HG03066 (cell line): ENCODE results near the gene FNDC3B.
"Not testable (repeated sequence)": the region's sequence is repeated elsewhere in the genome, so short reads cannot be mapped to it uniquely, and the experiment has no call there.

ENCODE experiments used
- ATAC-seq: cut with Tn5 transposase; IDR thresholded peaks from one replicate; pipeline ENCODE4 v1.9.1; 2021; ENCODE audit warnings: low read depth; ENCODE audit not compliant: unreplicated experiment

The FNDC3B gene

DNA sequence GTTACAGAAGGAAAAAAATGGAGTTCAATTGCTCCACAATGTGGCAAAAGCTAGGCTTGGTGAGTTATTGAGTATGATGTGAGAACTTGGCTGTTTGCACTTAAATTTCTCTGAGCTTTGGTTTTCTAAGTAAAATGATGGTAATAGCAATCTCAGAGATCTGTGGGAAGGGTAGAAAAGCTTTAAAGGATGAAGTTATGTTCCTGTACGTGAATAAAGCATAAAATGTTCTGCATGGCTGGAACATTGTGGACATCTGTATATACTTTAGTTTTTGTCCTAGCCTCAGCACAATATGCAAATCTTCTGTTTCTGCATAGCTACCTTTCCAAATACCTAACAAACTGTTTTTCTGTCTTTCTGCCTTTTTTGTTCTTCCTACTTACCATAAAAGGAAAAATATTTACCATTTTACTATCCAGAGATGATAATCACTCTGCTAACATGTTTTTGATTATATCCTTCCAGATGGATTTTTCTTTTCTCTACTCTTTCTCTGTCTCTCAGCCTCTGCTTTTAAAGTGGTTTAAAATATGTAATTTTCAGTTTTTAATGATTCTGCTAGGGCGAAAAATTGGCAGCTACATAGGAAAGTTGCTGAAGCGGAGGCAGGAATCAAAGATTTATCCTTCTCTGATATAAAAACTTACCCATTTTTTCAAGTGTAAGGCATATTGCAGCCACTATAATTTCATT, 188.1 kb downstream of the FNDC3B start:
- no peak for ATAC-seq

DNA sequence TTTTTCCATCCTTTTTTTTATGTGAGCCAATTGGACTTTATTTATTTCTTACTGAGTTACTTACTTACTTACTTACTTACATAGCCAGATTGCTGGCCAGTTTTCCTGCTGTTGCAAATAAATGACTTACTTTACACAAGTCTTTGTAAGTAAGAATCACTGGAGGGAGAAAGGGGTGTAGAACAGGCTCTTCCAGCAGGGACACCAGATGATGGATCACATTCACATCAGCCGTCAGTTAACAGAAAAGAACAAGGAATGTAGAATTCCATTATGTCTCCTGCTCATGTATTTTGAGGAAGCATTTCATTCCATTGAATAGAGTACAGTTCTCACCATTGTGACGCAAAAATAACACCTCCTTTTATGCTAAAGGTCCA, 188.6 kb downstream of the FNDC3B start:
- ATAC-seq, result no peak

- no peak for ATAC-seq
Observed at GRCh38 chr3:172229462-172229861, 190.1 kb downstream of the FNDC3B start.

DNA sequence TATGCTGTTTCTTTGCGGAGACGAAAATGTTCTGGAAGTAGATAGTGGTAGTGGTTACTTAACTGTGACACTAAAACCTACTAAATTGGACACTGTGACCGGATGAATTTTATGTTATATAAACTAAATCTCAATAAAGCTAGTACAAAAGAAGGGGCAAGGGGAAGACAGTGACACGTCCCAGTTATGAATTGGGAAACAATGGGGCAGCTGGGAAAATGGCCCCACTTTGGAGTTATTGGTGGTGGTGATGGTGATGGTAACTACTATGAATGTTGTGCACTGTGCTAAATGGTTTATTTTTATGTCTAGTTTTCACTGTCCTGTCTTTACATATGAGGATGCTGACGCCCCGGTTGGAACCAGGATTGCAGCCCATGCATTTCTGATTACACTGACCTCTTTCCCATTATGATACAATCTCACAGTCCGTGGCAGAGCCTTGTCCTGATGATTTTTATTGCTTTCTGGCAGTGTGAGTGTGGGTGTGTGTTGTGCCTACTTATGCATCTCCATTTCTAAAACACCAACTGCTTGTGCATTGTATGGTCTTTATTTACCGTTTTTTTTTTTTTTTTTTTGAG, 192.0 kb downstream of the FNDC3B start:
- no peak for ATAC-seq

- ATAC-seq, result no peak
Observed at GRCh38 chr3:172232579-172233212, 193.3 kb downstream of the FNDC3B start.

DNA sequence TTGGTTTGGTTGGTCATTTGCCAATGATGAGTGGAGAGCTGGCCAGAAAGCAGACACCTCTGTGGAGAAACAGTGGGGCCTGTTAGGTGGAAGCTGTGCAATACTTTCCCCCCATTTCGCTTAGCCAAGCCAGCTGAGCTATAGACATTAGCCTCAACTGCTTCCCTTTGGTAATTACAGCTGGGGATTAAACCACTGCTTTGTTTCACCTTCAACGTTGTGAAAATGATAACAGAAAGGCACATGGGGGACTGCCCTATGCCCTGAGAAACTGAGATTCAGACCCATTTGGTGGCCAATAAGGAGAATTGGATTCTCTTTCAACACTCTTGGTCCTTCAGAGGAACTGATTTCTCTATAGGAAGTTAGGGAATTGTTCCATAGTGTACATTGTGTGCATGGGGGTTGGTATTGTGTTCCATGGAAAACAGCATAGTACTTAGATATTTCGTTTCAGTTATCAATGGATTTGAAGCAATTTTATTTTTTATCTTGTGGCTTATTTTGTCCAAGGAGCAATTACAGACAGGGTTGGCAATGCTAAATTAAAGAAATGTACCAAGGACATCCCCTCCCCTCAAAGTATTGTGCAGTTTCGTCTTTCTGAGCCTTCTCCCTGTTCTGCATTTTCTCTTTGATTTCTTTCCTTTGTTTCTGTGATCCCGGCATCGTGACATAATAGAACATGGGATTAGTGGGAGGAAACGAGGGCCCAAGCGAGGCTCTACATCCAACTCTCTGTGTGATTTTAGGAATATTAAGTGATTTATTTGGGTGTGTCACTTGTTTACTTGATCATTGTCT, 194.3 kb downstream of the FNDC3B start:
- ATAC-seq, result no peak

- no peak for ATAC-seq
Observed at GRCh38 chr3:172235698-172236097, 196.3 kb downstream of the FNDC3B start.

GRCh38 chr3:172236771-172237742, 197.7 kb downstream of the FNDC3B start:
- ATAC-seq, result no peak

DNA sequence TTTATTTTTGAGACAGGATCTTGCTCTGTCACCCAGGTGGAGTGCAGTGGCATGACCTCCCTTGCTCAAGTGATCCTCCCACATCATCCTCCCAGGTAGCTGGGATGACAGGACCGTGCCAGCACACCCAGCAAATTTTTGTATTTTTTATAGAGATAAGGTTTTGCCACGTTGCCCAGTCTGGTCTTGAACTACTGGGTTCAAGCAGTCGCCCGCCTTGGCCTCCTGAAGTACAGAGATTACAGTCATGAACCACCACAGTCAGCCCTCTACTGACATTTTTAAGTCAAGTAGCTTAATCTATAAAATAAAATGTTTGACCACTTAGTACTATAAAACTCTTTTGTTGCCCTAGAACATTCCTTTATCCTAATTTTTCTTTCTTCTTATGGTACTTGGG, 198.8 kb downstream of the FNDC3B start:
- ATAC-seq, result no peak

DNA sequence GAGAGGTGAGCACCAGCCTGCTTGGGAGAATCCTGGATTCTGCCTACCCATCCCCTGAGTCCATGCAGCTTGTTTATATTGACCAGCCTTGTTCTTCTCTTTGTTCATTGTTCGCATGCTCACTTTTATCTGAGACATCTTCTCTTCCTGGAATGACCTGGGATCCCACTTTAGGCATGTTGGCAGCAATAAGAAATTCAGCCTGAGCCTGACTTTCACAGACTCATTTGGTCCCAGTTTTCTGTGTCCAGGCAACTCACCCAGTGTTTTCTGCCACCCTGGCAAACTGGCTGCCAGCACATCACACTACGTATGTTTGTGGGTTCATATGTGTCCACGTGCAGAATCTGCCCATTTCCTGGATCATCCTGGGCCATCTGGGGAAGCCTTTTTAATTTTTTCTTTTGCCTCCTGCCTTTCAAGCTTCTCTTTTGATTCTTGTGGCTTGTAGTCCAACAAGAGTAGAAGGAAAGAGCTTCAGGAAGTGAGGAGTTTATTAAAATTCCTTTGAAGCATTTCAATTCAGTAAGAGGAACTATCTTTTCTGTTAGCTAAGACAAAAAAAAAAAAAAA, 199.9 kb downstream of the FNDC3B start:
- no peak for ATAC-seq

DNA sequence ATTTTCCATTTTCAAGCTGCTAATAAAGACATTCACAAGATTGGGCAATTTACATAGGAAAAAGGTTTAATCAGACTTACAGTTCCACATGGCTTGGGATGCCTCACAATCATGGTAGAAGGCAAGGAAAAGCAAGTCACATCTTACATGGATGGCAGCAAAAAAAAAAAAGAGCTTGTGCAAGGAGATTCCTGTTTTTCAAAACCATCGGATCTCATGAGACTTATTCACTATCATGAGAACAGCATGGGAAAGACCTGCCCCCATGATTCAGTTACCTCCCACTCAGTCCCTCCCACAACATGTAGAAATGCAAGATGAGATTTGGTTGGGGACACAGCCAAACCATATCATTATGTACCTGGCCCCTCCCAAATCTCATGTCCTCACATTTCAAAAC, 202.0 kb downstream of the FNDC3B start:
- no peak for ATAC-seq

DNA sequence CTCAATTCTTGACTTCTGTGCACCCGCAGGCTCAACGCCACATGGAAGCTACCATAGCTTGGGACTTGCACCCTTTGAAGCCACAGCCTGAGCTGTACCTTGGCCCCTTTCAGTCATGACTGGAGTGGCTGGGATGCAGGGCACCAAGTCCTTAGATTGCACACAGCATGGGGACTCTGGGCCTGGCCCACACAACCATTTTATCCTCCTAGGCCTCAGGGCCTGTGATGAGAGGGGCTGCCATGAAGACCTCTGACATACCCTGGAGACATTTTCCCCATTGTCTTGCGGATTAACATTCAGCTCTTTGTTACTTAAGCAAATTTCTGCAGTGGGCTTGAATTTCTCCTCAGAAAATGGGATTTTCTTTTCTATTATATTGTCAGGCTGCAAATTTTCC, 203.1 kb downstream of the FNDC3B start:
- ATAC-seq, result not testable (repeated sequence)

DNA sequence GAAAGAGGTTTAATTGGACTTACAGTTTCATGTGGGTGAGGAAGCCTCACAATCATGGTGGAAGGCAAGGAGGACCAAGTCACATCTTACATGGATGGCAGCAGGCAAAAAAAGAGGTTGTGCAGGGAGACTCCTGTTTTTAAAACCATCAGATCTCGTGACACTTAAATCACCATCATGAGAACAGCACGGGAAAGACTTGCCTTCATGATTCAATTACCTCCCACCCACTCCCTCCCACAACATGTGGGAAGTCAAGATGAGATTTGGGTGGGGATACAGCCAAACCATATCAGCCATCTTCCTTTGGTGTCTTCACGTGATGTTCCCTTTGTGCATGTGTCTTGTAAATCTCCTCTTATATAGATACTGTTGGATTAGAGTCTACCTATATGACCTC, 204.0 kb downstream of the FNDC3B start:
- ATAC-seq, result not testable (repeated sequence)

GRCh38 chr3:172244011-172244410, 204.6 kb downstream of the FNDC3B start:
- no peak for ATAC-seq

DNA sequence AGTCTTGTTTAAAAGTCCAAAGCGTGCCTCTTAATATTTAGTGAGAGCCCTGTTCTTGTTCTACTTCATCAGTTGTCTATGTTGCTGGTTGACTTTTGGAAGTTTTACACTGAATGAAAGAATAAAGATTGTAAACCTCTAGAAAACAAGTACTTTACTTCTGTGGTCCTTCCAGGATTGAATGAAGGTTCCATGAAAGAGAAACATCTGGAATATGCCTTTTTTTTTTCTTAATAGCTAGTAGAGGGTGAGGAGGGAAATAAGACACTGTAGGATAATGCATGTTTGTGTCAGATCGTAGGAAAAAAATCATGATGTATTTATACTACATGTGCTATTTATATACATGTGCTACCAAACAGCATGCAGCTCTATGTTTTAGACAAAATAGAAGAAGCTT, 205.9 kb downstream of the FNDC3B start:
- no peak for ATAC-seq

DNA sequence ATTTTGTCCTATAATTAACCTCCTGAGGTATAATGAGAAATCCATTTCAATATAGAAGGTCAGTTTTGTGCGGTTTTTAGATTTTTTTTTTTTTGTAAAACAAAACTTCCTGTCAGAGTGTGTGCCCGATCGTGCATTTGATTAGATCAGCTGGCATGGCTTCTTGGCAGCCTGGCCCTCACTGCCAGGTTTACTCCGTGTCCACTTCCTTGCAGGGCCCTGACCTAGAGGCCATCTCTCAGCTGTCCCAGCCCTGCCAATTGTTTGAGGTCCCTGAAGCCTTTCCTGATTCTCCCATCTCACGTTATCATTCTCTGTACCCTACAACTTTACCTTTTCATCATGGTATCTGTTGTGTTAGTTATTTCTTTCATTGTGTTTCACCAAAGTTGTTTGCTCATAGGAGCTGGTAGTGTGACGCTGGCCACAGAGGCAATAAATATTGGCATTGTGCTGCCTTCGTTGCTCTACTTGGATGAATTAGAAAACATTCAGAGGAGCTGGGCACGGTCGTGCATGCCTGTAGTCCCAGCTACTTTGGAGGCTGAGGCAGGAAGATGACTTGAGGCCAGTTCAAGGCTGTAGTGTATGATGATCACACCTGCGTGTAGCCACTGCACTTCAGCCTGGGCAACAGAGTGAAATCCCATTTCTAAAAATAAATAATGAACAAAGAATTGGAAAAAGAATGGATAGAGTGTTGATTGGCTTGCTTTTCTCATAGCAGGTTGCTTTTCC, 206.9 kb downstream of the FNDC3B start:
- no peak for ATAC-seq

- no peak for ATAC-seq
Observed at GRCh38 chr3:172247525-172248274, 208.3 kb downstream of the FNDC3B start.

DNA sequence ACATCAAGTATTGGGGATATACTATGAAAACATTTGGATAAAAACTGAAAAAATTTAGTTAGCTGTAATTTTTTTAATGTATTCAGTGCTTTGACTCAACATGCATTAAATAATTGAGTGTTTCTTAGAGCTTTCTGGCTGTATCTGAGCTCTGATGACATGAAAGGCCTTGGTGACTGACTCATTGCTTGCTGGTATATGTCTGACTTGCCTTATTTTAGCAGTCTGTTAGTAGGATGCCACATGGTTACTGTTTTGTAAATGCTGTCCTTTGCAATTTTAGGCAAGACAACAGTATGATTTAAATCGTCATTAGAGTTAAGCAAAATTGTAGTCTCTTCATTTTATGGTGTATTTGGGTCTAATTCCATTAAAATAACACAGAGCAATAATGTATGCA, 209.7 kb downstream of the FNDC3B start:
- no peak for ATAC-seq
